ENCODE results near the gene ALDH1L2. TPM values are rescaled to one million over a fixed set of nuclear protein-coding genes. Genes with fewer than 3 reads are reported as not detected.

Gene ALDH1L2
- total RNA-seq, 3 donors from 2014 or later (not counting 1 experiment from before 2014, with no cell fraction given) = 1.1 TPM; not detected in 2

GRCh38 chr12:105076913-105077312 lies 7.3 kb downstream of the ALDH1L2 start:
- DNase-seq (no peak), ATAC-seq (no peak)
- H3K9me3 Mint-ChIP-seq = no peaks in the 10 kb centered on the region
- H3K4me3 Mint-ChIP-seq = no peak overlapping the region
- Histone ChIP-seq H3K36me3 (ENCODE audit: control insufficient read depth, insufficient read depth, low read length) (no peaks in the 10 kb centered on the region), H3K27me3 (ENCODE audit: control insufficient read depth, insufficient read depth, low read length) (peaks cover 4% of the 10 kb centered on the region), H3K4me1 (ENCODE audit: control insufficient read depth, insufficient read depth, low read length) (no peaks in the 10 kb centered on the region), H3K9me3 (ENCODE audit: control insufficient read depth, insufficient read depth, low read length) (no peaks in the 10 kb centered on the region), H3K4me3 (ENCODE audit: low read length) (no peak overlapping the region), H3K27ac (ENCODE audit: low read length) (no peak overlapping the region)
- H3K27ac Mint-ChIP-seq = no peak overlapping the region
- H3K27me3 Mint-ChIP-seq (ENCODE audit: low read depth in 2 of 2) = peaks cover 6 to 25% of the 10 kb centered on the region in 2 donors
- no peak for TF ChIP-seq CTCF (IDR thresholded peaks at IDR 0.05)
- intact Hi-C loops (cut with micrococcal nuclease) = no loop called here
- H3K4me1 Mint-ChIP-seq = no peaks in the 10 kb centered on the region
- WGBS (ENCODE audit: insufficient coverage) = 95% methylated on average over 3 of the region's 3 CpGs
- no peaks in the 10 kb centered on the region for H3K36me3 Mint-ChIP-seq

DNA sequence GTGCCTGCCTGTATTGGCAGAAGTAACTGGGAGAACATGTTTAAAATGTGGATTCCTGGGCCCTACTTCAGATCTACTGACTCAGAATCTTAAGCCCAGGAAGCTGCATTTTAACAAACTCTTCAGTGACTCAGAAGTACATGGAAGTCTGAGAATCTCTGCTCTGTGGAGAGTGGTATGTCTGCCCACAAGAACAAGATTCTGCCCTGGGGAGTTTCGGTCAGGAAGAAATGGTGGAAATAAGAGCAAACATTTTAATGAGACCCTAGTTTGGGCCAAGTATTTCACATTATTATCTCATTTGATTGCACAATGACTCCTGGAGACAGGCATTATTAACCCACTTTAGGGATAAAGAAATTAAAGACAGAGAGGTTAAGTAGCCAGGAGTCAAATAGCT lies 8.2 kb downstream of the ALDH1L2 start:
- Histone ChIP-seq H3K4me1 (ENCODE audit: control insufficient read depth, insufficient read depth, low read length) (no peaks in the 10 kb centered on the region), H3K9me3 (ENCODE audit: control insufficient read depth, insufficient read depth, low read length) (no peaks in the 10 kb centered on the region), H3K27me3 (ENCODE audit: control insufficient read depth, insufficient read depth, low read length) (peaks cover 1% of the 10 kb centered on the region), H3K36me3 (ENCODE audit: control insufficient read depth, insufficient read depth, low read length) (no peaks in the 10 kb centered on the region), H3K4me3 (ENCODE audit: low read length) (no peak overlapping the region), H3K27ac (ENCODE audit: low read length) (no peak overlapping the region)
- DNase-seq (no peak), ATAC-seq (no peak)
- intact Hi-C loops (cut with micrococcal nuclease) = no loop called here
- 88% methylated on average over 1 of the region's 1 CpG for WGBS (ENCODE audit: insufficient coverage)
- H3K27ac Mint-ChIP-seq = no peak overlapping the region
- H3K36me3 Mint-ChIP-seq = no peaks in the 10 kb centered on the region
- H3K9me3 Mint-ChIP-seq = no peaks in the 10 kb centered on the region
- TF ChIP-seq CTCF (IDR thresholded peaks at IDR 0.05) = no peak
- no peak overlapping the region for H3K4me3 Mint-ChIP-seq
- H3K27me3 Mint-ChIP-seq (ENCODE audit: low read depth in 2 of 2) = peaks cover 3 to 23% of the 10 kb centered on the region in 2 donors
- no peaks in the 10 kb centered on the region for H3K4me1 Mint-ChIP-seq

GRCh38 chr12:105072888-105073488 lies 11.3 kb downstream of the ALDH1L2 start:
- WGBS (ENCODE audit: insufficient coverage) = 85% methylated on average over 5 of the region's 6 CpGs

More at GRCh38 chr12:105072888-105073488, 11.3 kb downstream of the ALDH1L2 start:
- Histone ChIP-seq H3K36me3 (ENCODE audit: control insufficient read depth, insufficient read depth, low read length) (no peaks in the 10 kb centered on the region), H3K9me3 (ENCODE audit: control insufficient read depth, insufficient read depth, low read length) (no peaks in the 10 kb centered on the region), H3K4me1 (ENCODE audit: control insufficient read depth, insufficient read depth, low read length) (no peaks in the 10 kb centered on the region), H3K4me3 (ENCODE audit: low read length) (no peak overlapping the region), H3K27ac (ENCODE audit: low read length) (no peak overlapping the region), H3K27me3 (ENCODE audit: control insufficient read depth, insufficient read depth, low read length) (no peaks in the 10 kb centered on the region)
- H3K9me3 Mint-ChIP-seq = no peaks in the 10 kb centered on the region
- no peaks in the 10 kb centered on the region for H3K36me3 Mint-ChIP-seq
- intact Hi-C loops (cut with micrococcal nuclease) = no loop called here
- DNase-seq (no peak), ATAC-seq (no peak)
- no peak overlapping the region for H3K4me3 Mint-ChIP-seq
- no peak for TF ChIP-seq CTCF (IDR thresholded peaks at IDR 0.05)
- H3K4me1 Mint-ChIP-seq = no peaks in the 10 kb centered on the region
- no peak overlapping the region for H3K27ac Mint-ChIP-seq
- H3K27me3 Mint-ChIP-seq (ENCODE audit: low read depth in 2 of 2) = peaks cover 0 to 25% of the 10 kb centered on the region in 2 donors
